ENCODE results near the gene ANAPC13. TPM values are rescaled to one million over a fixed set of nuclear protein-coding genes. Genes with fewer than 3 reads are reported as not detected.

The ANAPC13 gene
- total and polyA plus RNA-seq, 2 of the 13 experiments (the other 11 are each of a cell fraction or from before 2014, with no cell fraction given) = 48.7 to 69.1 TPM

- ATAC-seq = no peak
- WGBS (ENCODE audit: low lambda C conversion rate) = over 99% methylated on average over 7 of the region's 7 CpGs
- Histone ChIP-seq H3K27me3 (ENCODE audit: control insufficient read depth in 1 of 2, insufficient read depth in 2 of 2, low read length in 2 of 2) (no peaks in the 10 kb centered on the region), H3K79me2 (ENCODE audit: insufficient read depth, low read length) (peaks cover 36% of the 10 kb centered on the region), H4K20me1 (ENCODE audit: insufficient read depth, low read length) (no peaks in the 10 kb centered on the region), H3K9ac (ENCODE audit: insufficient read depth, low read depth, low read length) (0 out of 2 replicates have a peak overlapping the region, but pooled peaks have one; percentile 13), H2AFZ (ENCODE audit: low read length) (no peak overlapping the region), H3K4me3 (replicated peaks in 1 of 3; ENCODE audit: insufficient read depth in 1 of 3, low read depth in 2 of 3, low read length in 3 of 3) (no peak overlapping the region), H3K4me1 (ENCODE audit: insufficient read depth, low read length) (peaks cover 37% of the 10 kb centered on the region), H3K36me3 (replicated peaks in 1 of 2; ENCODE audit: control insufficient read depth in 1 of 2, insufficient read depth in 2 of 2, low read length in 2 of 2) (peaks cover 5 to 37% of the 10 kb centered on the region in 2 experiments), H3K27ac (ENCODE audit: extremely low read length, insufficient read depth, low read length) (no peak overlapping the region), H3K4me2 (ENCODE audit: low read depth, low read length) (no peak overlapping the region), H3K9me3 (ENCODE audit: low read length) (no peaks in the 10 kb centered on the region)
- TF ChIP-seq ZNF549 (CRISPR knock-in tag; IDR thresholded peaks at IDR 0.05) (no peak), MIXL1 (CRISPR knock-in tag; IDR thresholded peaks at IDR 0.05) (no peak), NFYC (CRISPR knock-in tag; IDR thresholded peaks at IDR 0.05) (no peak)
- BruUV-seq (replicated peaks) = no TSS peak
- intact Hi-C loops (cut with micrococcal nuclease; ENCODE audit: unreplicated experiment) (no loop called here), in situ Hi-C loops (cut with HindIII; ENCODE audit: extremely low pct_ligation_motif_present, low pct_unique_long_range_greater_than_20kb) (no loop called here)
- ChIA-PET CTCF (ENCODE audit: low intra/inter-chr PET ratio, low total read pairs) (no interaction called here), POLR2A (interaction anchor here (1.3 to 3.4 kb wide), 2 partner anchors 109 to 113 kb away, joined by 3 to 18 read pairs; partner anchors contain the start of gene AMOTL2)
- DNase-seq (ENCODE audit: low spot score) = no peak
- no peak for FAIRE-seq
Measured at GRCh38 chr3:134483195-134483900, 2.4 kb downstream of the ANAPC13 start.

GRCh38 chr3:134482622-134483021, 3.2 kb downstream of the ANAPC13 start:
- Histone ChIP-seq H3K9me3 (ENCODE audit: low read length) (no peaks in the 10 kb centered on the region), H2AFZ (ENCODE audit: low read length) (no peak overlapping the region), H3K36me3 (replicated peaks in 1 of 2; ENCODE audit: control insufficient read depth in 1 of 2, insufficient read depth in 2 of 2, low read length in 2 of 2) (peaks cover 5 to 45% of the 10 kb centered on the region in 2 experiments), H3K4me2 (ENCODE audit: low read depth, low read length) (no peak overlapping the region), H3K9ac (ENCODE audit: insufficient read depth, low read depth, low read length) (no peak overlapping the region), H3K27me3 (ENCODE audit: control insufficient read depth in 1 of 2, insufficient read depth in 2 of 2, low read length in 2 of 2) (no peaks in the 10 kb centered on the region), H4K20me1 (ENCODE audit: insufficient read depth, low read length) (no peaks in the 10 kb centered on the region), H3K27ac (ENCODE audit: extremely low read length, insufficient read depth, low read length) (no peak overlapping the region), H3K79me2 (ENCODE audit: insufficient read depth, low read length) (peaks cover 31% of the 10 kb centered on the region), H3K4me1 (ENCODE audit: insufficient read depth, low read length) (peaks cover 38% of the 10 kb centered on the region), H3K4me3 (replicated peaks in 1 of 3; ENCODE audit: insufficient read depth in 1 of 3, low read depth in 2 of 3, low read length in 3 of 3) (no peak overlapping the region)
- TF ChIP-seq CEBPG (CRISPR knock-in tag; IDR thresholded peaks at IDR 0.05) (peak; percentile 46), ETV5 (CRISPR knock-in tag; IDR thresholded peaks at IDR 0.05; ENCODE audit: borderline replicate concordance) (no peak), CEBPB (IDR thresholded peaks at IDR 0.05; ENCODE audit: borderline replicate concordance, low read depth, low read length) (peak; percentile 91)
- ChIA-PET POLR2A (interaction anchor here (1.3 kb wide), 1 partner anchor 112 kb away, joined by 3 read pairs; no protein-coding TSS in a partner anchor), CTCF (ENCODE audit: low intra/inter-chr PET ratio, low total read pairs) (no interaction called here)
- 98% methylated on average over 3 of the region's 3 CpGs for WGBS (ENCODE audit: low lambda C conversion rate)
- FAIRE-seq (no peak), ATAC-seq (no peak), DNase-seq (ENCODE audit: low spot score) (no peak)
- no TSS peak for BruUV-seq (replicated peaks)
- intact Hi-C loops (cut with micrococcal nuclease; ENCODE audit: unreplicated experiment) = no loop called here
- in situ Hi-C loops (cut with HindIII; ENCODE audit: extremely low pct_ligation_motif_present, low pct_unique_long_range_greater_than_20kb) = no loop called here

All from HepG2 (cell line).